HepG2 (cell line): Measurements from ENCODE around the gene IGSF8. TPM values are rescaled to one million over a fixed set of nuclear protein-coding genes. Genes with fewer than 3 reads are reported as not detected.

Experiments
- ATAC-seq: fragments of 200-7000 bp; cut with Tn5 transposase; 3 replicates; pipeline ENCODE4 v1.9.1; 2020; ENCODE audit warnings: mild to moderate bottlenecking, moderate library complexity
- BruUV-seq: library from RNA; stranded (reverse); fragments of 400-500 nt; replicated peaks from 2 replicates; lab custom pipeline; 2021; lab: Mats Ljungman, UMichigan
- CTCF ChIA-PET: fragments of 300-600 bp; formaldehyde crosslinking; extraction: SDS; loops from one replicate; lab custom pipeline; 2021; ENCODE audit warnings: low total read pairs, inconsistent platforms, low intra/inter-chr PET ratio; lab: Yijun Ruan, JAX
- POLR2A ChIA-PET: fragments of 350-600 bp; sonication (Branson Sonifier 250); formaldehyde crosslinking; loops from one replicate; lab custom pipeline; 2020; ENCODE audit warnings: antibody characterized with exemption, inconsistent platforms; lab: Yijun Ruan, JAX
- DNase-seq: peaks from one replicate; pipeline ENCODE4 v3.0.0-alpha.2; 2015; ENCODE audit warnings: low spot score
- FAIRE-seq: peaks from 3 replicates; lab custom pipeline; 2011; peaks lifted over from hg19 to GRCh38; lab: Jason Lieb, UNC
- H2AFZ ChIP-seq: one replicate; pipeline ENCODE4 v1.6.1; 2011; ENCODE audit warnings: low read length, inconsistent platforms
- H3K27ac ChIP-seq: fragments of 300-600 bp; 3 replicates; pipeline ENCODE4 v1.8.0; 2011; ENCODE audit warnings: mixed run types, mild to moderate bottlenecking, mixed read lengths, low read length, inconsistent platforms; ENCODE audit not compliant: insufficient read depth; ENCODE audit errors: extremely low read length
- H3K27me3 ChIP-seq, 2 experiments: fragments of 200-600 bp in 1 of 2; 2 replicates in 1 of 2; 3 replicates in 1 of 2; pipeline versions ENCODE4 v1.6.0 to v1.8.0; 2011; ENCODE audit warnings: low read length in 2 of 2, mild to moderate bottlenecking in 2 of 2, moderate library complexity in 2 of 2, inconsistent platforms in 1 of 2; ENCODE audit not compliant: insufficient read depth in 2 of 2, control insufficient read depth in 1 of 2
- H3K36me3 ChIP-seq, 2 experiments: fragments of 200-600 bp in 1 of 2; replicated peaks in 1 of 2; 2 replicates in 1 of 2; 3 replicates in 1 of 2; pipeline versions ENCODE4 v1.5.1 to v1.8.0; 2011; ENCODE audit warnings: low read length in 2 of 2, inconsistent platforms in 1 of 2; ENCODE audit not compliant: insufficient read depth in 2 of 2, control insufficient read depth in 1 of 2
- H3K4me1 ChIP-seq: 2 replicates; pipeline ENCODE4 v1.5.1; 2012; ENCODE audit warnings: low read length, inconsistent platforms; ENCODE audit not compliant: insufficient read depth
- H3K4me2 ChIP-seq: 2 replicates; pipeline ENCODE4 v1.6.0; 2011; ENCODE audit warnings: low read depth, low read length, inconsistent platforms
- H3K4me3 ChIP-seq, 3 experiments: fragments of 200-600 bp in 1 of 3; sonication (generic), shearing (Covaris generic) in 1 of 3; replicated peaks in 1 of 3; 2 replicates each; pipeline ENCODE4 v1.5.1; 2011 to 2016; ENCODE audit warnings: low read length in 3 of 3, inconsistent platforms in 2 of 3, low read depth in 2 of 3, mild to moderate bottlenecking in 2 of 3, control low read depth in 1 of 3, mixed read lengths in 1 of 3; ENCODE audit not compliant: insufficient read depth in 1 of 3
- H3K79me2 ChIP-seq: one replicate; pipeline ENCODE4 v1.6.1; 2011; ENCODE audit warnings: low read length, inconsistent platforms; ENCODE audit not compliant: insufficient read depth
- H3K9ac ChIP-seq: 2 replicates; pipeline ENCODE4 v1.6.0; 2011; ENCODE audit warnings: mild to moderate bottlenecking, low read depth, low read length, inconsistent platforms; ENCODE audit not compliant: insufficient read depth
- H3K9me3 ChIP-seq: 2 replicates; pipeline ENCODE4 v1.5.1; 2012; ENCODE audit warnings: mild to moderate bottlenecking, low read length
- H4K20me1 ChIP-seq: 2 replicates; pipeline ENCODE4 v1.6.0; 2011; ENCODE audit warnings: inconsistent platforms, mild to moderate bottlenecking, low read length, moderate library complexity; ENCODE audit not compliant: insufficient read depth
- AKNA ChIP-seq: sonication (generic); formaldehyde crosslinking; IDR thresholded peaks from 2 replicates; pipeline ENCODE4 v1.4.0; 2020; ENCODE audit warnings: missing genetic modification reagents, borderline replicate concordance
- PAX8 ChIP-seq: sonication (generic); formaldehyde crosslinking; IDR thresholded peaks from 2 replicates; pipeline ENCODE4 v1.8.0; 2022; ENCODE audit warnings: mild to moderate bottlenecking, missing genetic modification reagents, borderline replicate concordance
- RAD21 ChIP-seq: fragments of 450-650 bp; formaldehyde crosslinking; IDR thresholded peaks from 2 replicates; pipeline ENCODE4 v1.5.0; 2020; ENCODE audit warnings: mild to moderate bottlenecking
- SETDB1 ChIP-seq: sonication (generic); formaldehyde crosslinking; IDR thresholded peaks from 2 replicates; pipeline ENCODE4 v1.5.1; 2020; ENCODE audit warnings: missing genetic modification reagents, mild to moderate bottlenecking, borderline replicate concordance
- STAT6 ChIP-seq: sonication (generic); formaldehyde crosslinking; IDR thresholded peaks from 2 replicates; pipeline ENCODE4 v1.4.0; 2020; ENCODE audit warnings: missing genetic modification reagents, mild to moderate bottlenecking, borderline replicate concordance
- ZBTB43 ChIP-seq: sonication (generic); formaldehyde crosslinking; conservative IDR thresholded peaks from 2 replicates; pipeline ENCODE4 v1.4.0; 2020; ENCODE audit warnings: missing genetic modification reagents
- ZFYVE20 ChIP-seq: sonication (generic); formaldehyde crosslinking; IDR thresholded peaks from 2 replicates; pipeline ENCODE4 v1.8.0; 2023; ENCODE audit warnings: low read depth, mild to moderate bottlenecking, moderate library complexity, missing genetic modification reagents, borderline replicate concordance
- ZNF431 ChIP-seq: sonication (generic); formaldehyde crosslinking; IDR thresholded peaks from 2 replicates; pipeline ENCODE4 v1.9.0; 2022; ENCODE audit warnings: missing genetic modification reagents, low read depth, mild to moderate bottlenecking, borderline replicate concordance
- ZNF775 ChIP-seq: sonication (generic); formaldehyde crosslinking; IDR thresholded peaks from 2 replicates; pipeline ENCODE4 v1.4.0; 2020; ENCODE audit warnings: missing genetic modification reagents, mild to moderate bottlenecking, moderate library complexity, borderline replicate concordance
- ZXDC ChIP-seq: sonication (generic); formaldehyde crosslinking; IDR thresholded peaks from 2 replicates; pipeline ENCODE4 v1.5.0; 2020; ENCODE audit warnings: mild to moderate bottlenecking, missing genetic modification reagents
- WGBS: methylation state at CpG from one replicate; pipeline ENCODE4 v1.1.6; 2017; ENCODE audit warnings: low lambda C conversion rate; 5-methylcytosine and 5-hydroxymethylcytosine counted together
- in situ Hi-C: cut with HindIII; loops from 2 replicates; pipeline ENCODE4 v1.10.0; 2017; ENCODE audit warnings: low pct_unique_long_range_greater_than_20kb; ENCODE audit not compliant: extremely low pct_ligation_motif_present
- intact Hi-C: fragments of 100-400 bp; cut with micrococcal nuclease; formaldehyde crosslinking; loops from one replicate; pipeline ENCODE4 v1.10.0; 2022; ENCODE audit not compliant: unreplicated experiment
- polyA plus RNA-seq, 8 experiments: library from polyadenylated mRNA; depleted of rRNA in 3 of 8; stranded (reverse) in 7 of 8; unstranded in 1 of 8; fragments of >200 nt; fragmentation: Illumina TruSeq in 4 of 8; extraction: Trizol in 4 of 8; gene quantifications; 2 replicates each; pipeline versions ENCODE4 v1.2.1 to v1.2.3, GENCODE V29; 2011 to 2016; ENCODE audit warnings: low read depth in 4 of 8, missing spikeins in 1 of 8, mixed read lengths in 1 of 8; ENCODE audit not compliant: insufficient read depth in 1 of 8
- total RNA-seq, 5 experiments: library from RNA; depleted of rRNA; stranded (reverse); fragments of >200 nt; fragmentation: Illumina TruSeq; extraction: Trizol; gene quantifications; 2 replicates each; pipeline ENCODE4 v1.2.3, GENCODE V29; 2016; ENCODE audit warnings: low read depth in 1 of 5

Gene IGSF8
- total and polyA plus RNA-seq, 2 of the 13 experiments (the other 11 are each of a cell fraction or from before 2014, with no cell fraction given), result 24.0 to 41.0 TPM

GRCh38 chr1:160127381-160127780, 29.0 kb upstream of the IGSF8 start:
- CTCF ChIA-PET, result no interaction called here
- TF ChIP-seq SETDB1 (CRISPR knock-in tag), result no peak
- TF ChIP-seq ZNF775, result no peak
- no peak for TF ChIP-seq ZBTB43 (CRISPR knock-in tag)
- TF ChIP-seq ZFYVE20 (CRISPR knock-in tag), result no peak
- TF ChIP-seq PAX8 (CRISPR knock-in tag), result no peak
- no peak for TF ChIP-seq ZNF431 (CRISPR knock-in tag)
- no peak for TF ChIP-seq ZXDC
- TF ChIP-seq STAT6 (CRISPR knock-in tag), result no peak
- TF ChIP-seq RAD21 (CRISPR knock-in tag), result no peak
- no peak for TF ChIP-seq AKNA
- TF ChIP-seq, all 625 proteins: peak for 0
- H3K27ac ChIP-seq, result no peak overlapping the region
- H3K4me2 ChIP-seq, result no peak overlapping the region
- no peaks in the 10 kb centered on the region for H4K20me1 ChIP-seq
- H3K9me3 ChIP-seq, result no peaks in the 10 kb centered on the region
- WGBS, result 86% methylated on average over 9 of the region's 9 CpGs
- H3K27me3 ChIP-seq, result no peaks in the 10 kb centered on the region
- no peaks in the 10 kb centered on the region for H3K36me3 ChIP-seq
- in situ Hi-C loops (no loop called here), intact Hi-C loops (no loop called here)
- no peak for FAIRE-seq
- no peaks in the 10 kb centered on the region for H3K79me2 ChIP-seq
- no TSS peak for BruUV-seq
- H3K4me3 ChIP-seq, result no peak overlapping the region
- POLR2A ChIA-PET, result interaction anchor here (1.2 kb wide), 1 partner anchor 135 kb away, joined by 3 read pairs; the partner anchor contains the start of gene DCAF8
- H3K4me1 ChIP-seq, result peaks cover 79% of the 10 kb centered on the region
- no peak for ATAC-seq
- DNase-seq, result no peak
- no peak overlapping the region for H3K9ac ChIP-seq
- no peak overlapping the region for H2AFZ ChIP-seq
